GM23338 (cell line): ENCODE measurements around the gene ZNF578. TPM values are rescaled to one million over a fixed set of nuclear protein-coding genes. Genes with fewer than 3 reads are reported as not detected.

ENCODE experiments used
- ATAC-seq: fragments of 200-7000 bp; cut with Tn5 transposase; 3 replicates; pipeline ENCODE4 v1.9.1; 2020
- DNase-seq: peaks from one replicate; pipeline ENCODE4 v3.0.0-alpha.2; 2015; ENCODE audit warnings: low spot score
- H2AFZ ChIP-seq: fragments of 200-600 bp; sonication (generic); 2 replicates; pipeline ENCODE4 v1.8.0; 2016; ENCODE audit warnings: antibody characterized with exemption, mild to moderate bottlenecking, moderate library complexity
- H3F3A ChIP-seq: fragments of 200-600 bp; sonication (generic); replicated peaks from 2 replicates; pipeline ENCODE4 v1.8.0; 2017; ENCODE audit warnings: antibody characterized with exemption, mixed run types, low read depth
- H3K27ac ChIP-seq: fragments of 200-600 bp; sonication (generic); 2 replicates; pipeline ENCODE4 v1.6.1; 2016; ENCODE audit warnings: low read depth
- H3K27me3 ChIP-seq: fragments of 200-600 bp; sonication (generic); 2 replicates; pipeline ENCODE4 v1.8.0; 2016; ENCODE audit warnings: mild to moderate bottlenecking, mixed run types, moderate library complexity; ENCODE audit not compliant: insufficient read depth
- H3K36me3 ChIP-seq: fragments of 200-600 bp; sonication (generic); 2 replicates; pipeline ENCODE4 v1.8.0; 2016; ENCODE audit warnings: mild to moderate bottlenecking; ENCODE audit not compliant: insufficient read depth
- H3K4me1 ChIP-seq: fragments of 200-600 bp; sonication (generic); 2 replicates; pipeline ENCODE4 v1.8.0; 2016; ENCODE audit warnings: mild to moderate bottlenecking, moderate library complexity; ENCODE audit not compliant: insufficient read depth
- H3K4me2 ChIP-seq: fragments of 200-600 bp; sonication (generic); 2 replicates; pipeline ENCODE4 v1.7.1; 2017; ENCODE audit warnings: mixed run types
- H3K4me3 ChIP-seq: fragments of 200-600 bp; sonication (generic); 2 replicates; pipeline ENCODE4 v1.6.1; 2016; ENCODE audit warnings: mixed run types
- H3K79me2 ChIP-seq: fragments of 200-600 bp; sonication (generic); replicated peaks from 2 replicates; pipeline ENCODE4 v1.8.0; 2017; ENCODE audit warnings: mild to moderate bottlenecking; ENCODE audit not compliant: insufficient read depth
- H3K9me2 ChIP-seq: fragments of 200-600 bp; sonication (generic); 2 replicates; pipeline ENCODE4 v1.8.0; 2017; ENCODE audit not compliant: insufficient read depth
- H4K20me1 ChIP-seq: fragments of 200-600 bp; sonication (generic); replicated peaks from 2 replicates; pipeline ENCODE4 v1.8.0; 2017; ENCODE audit warnings: mild to moderate bottlenecking; ENCODE audit not compliant: insufficient read depth
- H3K27ac Mint-ChIP-seq: 2 replicates; pipeline ENCODE4 v1.8.0; 2020; ENCODE audit warnings: inconsistent platforms, mild to moderate bottlenecking, moderate library complexity, mixed read lengths
- H3K27me3 Mint-ChIP-seq: 3 replicates; pipeline ENCODE4 v1.8.0; 2022; ENCODE audit warnings: low read depth, mild to moderate bottlenecking, moderate library complexity, mixed read lengths, inconsistent platforms; ENCODE audit not compliant: insufficient read depth, poor library complexity
- H3K36me3 Mint-ChIP-seq: 3 replicates; pipeline ENCODE4 v1.8.0; 2021; ENCODE audit warnings: low read depth, mild to moderate bottlenecking, inconsistent platforms, moderate library complexity, mixed read lengths
- H3K4me1 Mint-ChIP-seq: 3 replicates; pipeline ENCODE4 v1.8.0; 2020; ENCODE audit warnings: mild to moderate bottlenecking, inconsistent platforms, mixed read lengths
- H3K4me3 Mint-ChIP-seq: 3 replicates; pipeline ENCODE4 v1.8.0; 2021; ENCODE audit warnings: moderate library complexity, mild to moderate bottlenecking, inconsistent platforms, mixed read lengths
- H3K9me3 Mint-ChIP-seq: 3 replicates; pipeline ENCODE4 v1.8.0; 2020; ENCODE audit warnings: moderate library complexity, mild to moderate bottlenecking, inconsistent platforms, mixed read lengths
- NANOG ChIP-seq: IDR thresholded peaks from 2 replicates; pipeline ENCODE4 v1.6.1; 2016; ENCODE audit warnings: antibody characterized with exemption, borderline replicate concordance
- POLR2AphosphoS5 ChIP-seq: IDR thresholded peaks from 2 replicates; pipeline ENCODE4 v1.6.1; 2016; ENCODE audit warnings: antibody characterized with exemption, low read depth
- ZNF114 ChIP-seq: fragments of 250-450 bp; sonication (Bioruptor Pico); IDR thresholded peaks from 2 replicates; pipeline ENCODE4 v1.5.0; 2020; ENCODE audit warnings: mild to moderate bottlenecking, moderate library complexity
- polyA plus RNA-seq: library from polyadenylated mRNA; unstranded; fragments of >200 nt; fragmentation: Nextera tagmentation; extraction: Ambion mirVana; gene quantifications from 2 replicates; pipeline ENCODE4 v1.2.1, GENCODE V29; 2016
- total RNA-seq: library from RNA; depleted of rRNA; stranded (reverse); fragments of >200 nt; shearing (Covaris generic); gene quantifications from 2 replicates; pipeline ENCODE4 v1.2.3, GENCODE V29; 2014
- TF ChIP-seq, protein P1 (sequence below), 2 experiments: fragments of 200-600 bp in 1 of 2; sonication (generic) in 1 of 2; conservative IDR thresholded peaks; 2 replicates each; pipeline versions ENCODE4 v1.5.1 to v1.6.1; 2016 to 2017; ENCODE audit warnings: antibody characterized with exemption in 2 of 2, low read depth in 2 of 2, mild to moderate bottlenecking in 2 of 2, moderate library complexity in 1 of 2
- TF ChIP-seq, protein P2 (sequence below): IDR thresholded peaks from 2 replicates; pipeline ENCODE4 v1.6.1; 2016; ENCODE audit warnings: antibody characterized with exemption

Gene ZNF578
- total and polyA plus RNA-seq, 2 experiments from 2014 or later: 4.1 to 23.9 TPM

GRCh38 chr19:52464798-52465470 is 11.6 kb downstream of the ZNF578 start:
- Histone ChIP-seq H3K4me2 (peak overlapping the region; percentile 46; the same call in 1 of the 2 replicates), H2AFZ (no peak overlapping the region), H3K4me1 (peaks cover 13% of the 10 kb centered on the region), H3K27me3 (no peaks in the 10 kb centered on the region), H3K9me2 (no peaks in the 10 kb centered on the region), H3K27ac (no peak overlapping the region), H3F3A (no peaks in the 10 kb centered on the region), H3K36me3 (peaks cover 12% of the 10 kb centered on the region), H3K4me3 (no peak overlapping the region), H3K79me2 (no peaks in the 10 kb centered on the region), H4K20me1 (no peaks in the 10 kb centered on the region)
- DNase-seq (peak; percentile 94), ATAC-seq (peak; percentile 83)
- Mint-ChIP-seq H3K27ac (no peak overlapping the region), H3K36me3 (peaks cover 17% of the 10 kb centered on the region), H3K4me3 (no peak overlapping the region), H3K27me3 (no peaks in the 10 kb centered on the region), H3K4me1 (no peaks in the 10 kb centered on the region), H3K9me3 (peaks cover 88% of the 10 kb centered on the region)
- TF ChIP-seq, protein P1, sequence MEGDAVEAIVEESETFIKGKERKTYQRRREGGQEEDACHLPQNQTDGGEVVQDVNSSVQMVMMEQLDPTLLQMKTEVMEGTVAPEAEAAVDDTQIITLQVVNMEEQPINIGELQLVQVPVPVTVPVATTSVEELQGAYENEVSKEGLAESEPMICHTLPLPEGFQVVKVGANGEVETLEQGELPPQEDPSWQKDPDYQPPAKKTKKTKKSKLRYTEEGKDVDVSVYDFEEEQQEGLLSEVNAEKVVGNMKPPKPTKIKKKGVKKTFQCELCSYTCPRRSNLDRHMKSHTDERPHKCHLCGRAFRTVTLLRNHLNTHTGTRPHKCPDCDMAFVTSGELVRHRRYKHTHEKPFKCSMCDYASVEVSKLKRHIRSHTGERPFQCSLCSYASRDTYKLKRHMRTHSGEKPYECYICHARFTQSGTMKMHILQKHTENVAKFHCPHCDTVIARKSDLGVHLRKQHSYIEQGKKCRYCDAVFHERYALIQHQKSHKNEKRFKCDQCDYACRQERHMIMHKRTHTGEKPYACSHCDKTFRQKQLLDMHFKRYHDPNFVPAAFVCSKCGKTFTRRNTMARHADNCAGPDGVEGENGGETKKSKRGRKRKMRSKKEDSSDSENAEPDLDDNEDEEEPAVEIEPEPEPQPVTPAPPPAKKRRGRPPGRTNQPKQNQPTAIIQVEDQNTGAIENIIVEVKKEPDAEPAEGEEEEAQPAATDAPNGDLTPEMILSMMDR (conservative IDR thresholded peaks at IDR 0.05; ENCODE audit: low read depth in 2 of 2): peak; percentile 81 to 87
- TF ChIP-seq ZNF114 (no peak), POLR2AphosphoS5 (no peak)

DNA sequence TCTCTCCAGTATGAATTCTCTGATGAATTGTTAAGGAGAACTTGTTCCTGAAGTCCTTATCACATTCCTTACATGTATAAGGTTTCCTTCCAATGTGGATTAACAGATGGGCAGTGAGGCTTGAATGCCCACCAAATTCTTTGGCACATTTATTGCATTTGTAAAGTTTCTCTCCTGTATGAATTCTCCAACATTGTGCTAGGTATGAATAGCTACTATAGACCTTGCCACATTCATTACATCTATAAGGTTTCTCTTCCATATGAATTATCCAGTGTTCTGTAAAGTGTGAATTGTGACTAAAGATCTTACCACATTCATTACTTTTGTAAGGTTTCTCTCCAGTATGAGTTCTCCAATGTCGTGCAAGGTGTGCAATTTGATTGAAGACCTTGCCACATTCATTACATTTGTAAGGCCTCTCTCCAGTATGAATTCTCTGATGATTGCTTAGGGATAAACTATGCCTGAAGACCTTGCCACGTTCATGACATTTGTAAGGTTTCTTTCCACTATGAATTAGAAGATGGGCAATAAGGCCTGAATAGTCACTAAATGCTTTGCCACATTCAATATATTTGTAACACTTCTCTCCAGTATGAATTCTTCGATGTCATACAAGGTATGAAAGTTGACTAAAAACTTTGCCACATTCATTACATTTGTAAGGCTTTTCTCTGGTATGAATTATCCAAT is 20.4 kb downstream of the ZNF578 start:
- Histone ChIP-seq H3F3A (no peaks in the 10 kb centered on the region), H3K27me3 (no peaks in the 10 kb centered on the region), H3K27ac (no peak overlapping the region), H3K4me1 (no peaks in the 10 kb centered on the region), H3K9me2 (no peaks in the 10 kb centered on the region), H4K20me1 (no peaks in the 10 kb centered on the region), H3K4me3 (no peak overlapping the region; the same call in 1 of the 2 replicates), H2AFZ (no peak overlapping the region), H3K4me2 (no peak overlapping the region), H3K79me2 (0 out of 2 replicates have a peak, but pooled peaks cover 3% of the 10 kb centered on the region), H3K36me3 (peaks cover 50% of the 10 kb centered on the region)
- Mint-ChIP-seq H3K27me3 (peaks cover 3% of the 10 kb centered on the region), H3K4me1 (no peaks in the 10 kb centered on the region), H3K9me3 (peaks cover 95% of the 10 kb centered on the region), H3K36me3 (peaks cover 68% of the 10 kb centered on the region), H3K27ac (no peak overlapping the region), H3K4me3 (no peak overlapping the region)
- TF ChIP-seq NANOG: no peak
- TF ChIP-seq, protein P2, sequence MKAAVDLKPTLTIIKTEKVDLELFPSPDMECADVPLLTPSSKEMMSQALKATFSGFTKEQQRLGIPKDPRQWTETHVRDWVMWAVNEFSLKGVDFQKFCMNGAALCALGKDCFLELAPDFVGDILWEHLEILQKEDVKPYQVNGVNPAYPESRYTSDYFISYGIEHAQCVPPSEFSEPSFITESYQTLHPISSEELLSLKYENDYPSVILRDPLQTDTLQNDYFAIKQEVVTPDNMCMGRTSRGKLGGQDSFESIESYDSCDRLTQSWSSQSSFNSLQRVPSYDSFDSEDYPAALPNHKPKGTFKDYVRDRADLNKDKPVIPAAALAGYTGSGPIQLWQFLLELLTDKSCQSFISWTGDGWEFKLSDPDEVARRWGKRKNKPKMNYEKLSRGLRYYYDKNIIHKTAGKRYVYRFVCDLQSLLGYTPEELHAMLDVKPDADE: no peak
- DNase-seq (no peak), ATAC-seq (no peak)
